Fibroblast of villous mesenchyme (primary cell): ENCODE measurements around the gene KCNH1. TPM values are rescaled to one million over a fixed set of nuclear protein-coding genes. Genes with fewer than 3 reads are reported as not detected.

ENCODE experiments used
- DNase-seq: peaks from one replicate; pipeline ENCODE4 v3.0.0-alpha.2; 2010; ENCODE audit warnings: low read depth
- H3K4me3 ChIP-seq: 2 replicates; pipeline ENCODE4 v1.5.1; 2011; ENCODE audit warnings: low read depth, mild to moderate bottlenecking, low read length
- CTCF ChIP-seq: IDR thresholded peaks from 2 replicates; pipeline ENCODE4 v1.5.1; 2012; ENCODE audit warnings: low read depth, mild to moderate bottlenecking, low read length; ENCODE audit not compliant: insufficient read depth
- total RNA-seq: library from RNA; depleted of rRNA; stranded (reverse); fragments of >200 nt; gene quantifications from 2 replicates; pipeline ENCODE4 v1.2.3, GENCODE V29; 2012

The KCNH1 gene
- total RNA-seq, 1 donor = 11.2 TPM

DNA sequence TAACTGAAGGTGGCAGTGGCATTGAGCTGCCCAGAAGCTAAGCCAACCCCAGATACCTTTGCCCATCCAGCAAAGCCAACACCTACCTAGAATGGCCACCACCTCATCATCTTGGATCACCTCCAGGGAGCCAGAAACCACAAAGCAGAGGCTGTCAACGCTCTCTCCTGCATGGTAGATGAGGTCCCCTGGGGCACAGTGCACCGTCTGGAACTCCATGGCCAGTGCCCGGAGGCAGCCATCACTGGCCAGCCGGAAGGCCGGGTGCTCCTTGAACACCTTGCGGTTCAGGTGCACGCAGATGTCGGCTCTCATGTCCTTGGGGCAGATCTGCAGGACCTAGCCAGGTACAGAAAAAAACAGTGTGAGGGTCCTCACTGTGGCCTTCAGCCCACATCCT is 336.5 kb downstream of the KCNH1 start:
- no peak overlapping the region for H3K4me3 ChIP-seq
- TF ChIP-seq CTCF = no peak
- no peak for DNase-seq

- DNase-seq = no peak
- H3K4me3 ChIP-seq = no peak overlapping the region
- TF ChIP-seq CTCF = no peak
These were observed 337.5 kb downstream of the KCNH1 start for GRCh38 chr1:210796421-210796820.

GRCh38 chr1:210794445-210794844 is 339.5 kb downstream of the KCNH1 start:
- H3K4me3 ChIP-seq = no peak overlapping the region
- no peak for TF ChIP-seq CTCF
- no peak for DNase-seq

DNA sequence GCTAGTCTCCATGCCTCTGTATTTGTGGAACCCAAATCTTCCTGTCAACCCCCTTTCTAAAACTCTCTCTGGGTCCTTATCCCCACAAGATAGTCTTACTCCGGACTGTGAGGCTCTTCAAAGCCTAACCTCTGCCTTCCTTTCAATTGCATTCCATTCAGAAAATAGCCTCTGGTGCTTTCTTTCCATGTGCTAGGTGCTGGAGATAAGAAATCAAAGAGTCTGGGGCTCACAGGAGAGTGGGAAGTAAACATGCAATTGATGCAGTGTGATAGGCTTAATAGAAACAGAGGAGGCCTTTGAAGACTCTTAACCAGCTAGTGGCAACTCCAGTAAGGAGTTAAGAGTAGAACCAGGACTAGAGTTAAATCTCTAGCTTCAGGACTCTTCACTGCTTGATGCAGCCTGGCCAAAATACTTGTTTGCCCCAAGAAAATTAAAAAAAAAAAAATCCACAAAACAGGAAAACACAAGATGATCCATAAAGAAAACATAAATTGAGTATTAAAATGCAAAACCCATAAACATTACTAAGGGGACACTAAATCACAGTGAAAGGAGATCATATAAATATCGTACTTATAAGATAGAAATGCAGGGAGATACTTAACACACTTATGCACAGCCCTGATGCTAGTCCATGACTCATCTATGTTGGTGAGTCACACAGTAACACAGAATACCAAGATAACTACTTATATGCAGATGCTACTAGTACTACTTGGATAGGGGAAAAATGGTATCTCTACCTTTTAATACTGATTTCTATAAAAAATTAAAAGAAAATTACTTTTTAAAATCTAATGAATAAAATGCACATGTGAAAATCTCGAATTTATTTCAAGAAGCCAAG is 341.5 kb downstream of the KCNH1 start:
- TF ChIP-seq CTCF = no peak
- DNase-seq = peak; percentile 58
- no peak overlapping the region for H3K4me3 ChIP-seq

DNA sequence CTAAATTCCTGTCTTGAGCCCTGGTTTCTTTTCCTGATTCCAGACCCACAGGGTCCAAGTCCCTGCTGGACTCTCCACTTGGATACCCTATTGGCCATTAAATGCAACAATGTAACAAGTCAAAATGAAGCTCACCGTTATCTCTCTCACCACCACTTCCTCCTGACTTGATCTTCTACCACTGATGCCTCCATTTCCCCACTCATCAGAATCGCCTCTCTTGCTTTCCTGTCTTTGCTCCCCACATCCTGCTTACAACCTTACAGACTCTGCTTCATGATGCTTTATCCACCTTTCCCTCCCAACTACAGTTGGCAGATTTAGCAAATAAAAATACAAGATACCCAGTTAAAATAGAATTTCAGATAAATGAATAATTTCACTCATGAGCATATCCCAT is 343.8 kb downstream of the KCNH1 start:
- DNase-seq = no peak
- H3K4me3 ChIP-seq = no peak overlapping the region
- TF ChIP-seq CTCF = no peak

GRCh38 chr1:210787800-210788199 is 346.1 kb downstream of the KCNH1 start:
- H3K4me3 ChIP-seq = no peak overlapping the region
- TF ChIP-seq CTCF = no peak
- DNase-seq = no peak

DNA sequence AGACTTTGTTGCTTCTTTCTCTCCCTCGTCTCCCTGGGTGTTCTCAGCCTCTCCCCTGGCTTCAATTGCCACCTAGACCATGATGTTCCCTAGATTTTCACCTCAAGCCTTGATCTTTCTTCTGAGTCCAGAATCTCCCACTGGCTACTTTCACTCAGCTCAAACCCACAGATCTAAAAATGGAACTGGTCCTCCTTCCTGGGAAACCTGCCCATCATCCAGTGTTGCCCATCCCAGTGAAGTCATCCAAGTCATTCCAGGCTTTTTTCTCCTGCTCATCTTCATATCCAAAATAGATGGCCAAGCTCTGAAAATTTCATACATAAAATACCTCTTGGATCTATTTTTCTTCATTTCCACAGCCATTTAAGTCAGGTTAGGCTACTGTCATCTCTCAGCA is 347.4 kb downstream of the KCNH1 start:
- TF ChIP-seq CTCF = no peak
- DNase-seq = no peak
- H3K4me3 ChIP-seq = no peak overlapping the region
